C4-2B (cell line): ENCODE measurements around the gene PRKCE.

Experiments
- ZFX ChIP-seq: fragments of 450-650 bp; IDR thresholded peaks from 2 replicates; pipeline ENCODE4 v1.6.1; 2017
- TF ChIP-seq, protein P1 (sequence below): fragments of 450-650 bp; conservative IDR thresholded peaks from 2 replicates; pipeline ENCODE4 v1.5.1; 2017; ENCODE audit warnings: mild to moderate bottlenecking

DNA sequence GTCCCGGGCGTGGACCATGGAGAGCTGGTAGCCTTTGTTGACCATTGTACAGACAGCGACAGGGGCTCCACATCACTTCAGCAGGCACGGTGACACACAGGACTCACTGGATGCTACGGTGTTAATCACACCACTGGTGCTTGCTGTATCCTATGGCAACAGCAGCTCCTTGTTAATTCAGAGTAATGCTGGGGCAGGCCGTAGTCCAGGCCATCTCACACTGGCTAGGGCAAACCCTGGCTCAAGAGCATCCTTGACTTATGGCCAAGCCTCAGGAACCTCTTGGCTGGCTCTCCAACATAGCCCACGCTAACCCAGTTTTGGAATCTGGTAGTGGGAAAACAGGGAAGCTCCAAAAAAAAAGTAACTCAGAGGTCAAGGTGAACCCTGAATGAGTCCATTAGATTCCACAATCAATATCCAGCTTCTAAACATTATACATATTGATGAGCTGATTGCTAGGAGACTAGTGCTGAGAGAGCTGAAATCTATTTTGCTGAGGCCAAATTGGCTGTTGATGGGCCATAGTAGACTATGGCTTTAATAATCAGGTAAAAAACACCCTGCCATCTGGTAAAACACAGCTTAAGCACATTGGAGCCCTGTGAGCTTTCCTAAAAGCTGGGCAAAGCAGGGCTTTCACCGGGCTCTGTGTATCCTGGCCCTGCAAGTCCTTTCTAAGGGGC is 253.6 kb downstream of the PRKCE start:
- TF ChIP-seq, protein P1, sequence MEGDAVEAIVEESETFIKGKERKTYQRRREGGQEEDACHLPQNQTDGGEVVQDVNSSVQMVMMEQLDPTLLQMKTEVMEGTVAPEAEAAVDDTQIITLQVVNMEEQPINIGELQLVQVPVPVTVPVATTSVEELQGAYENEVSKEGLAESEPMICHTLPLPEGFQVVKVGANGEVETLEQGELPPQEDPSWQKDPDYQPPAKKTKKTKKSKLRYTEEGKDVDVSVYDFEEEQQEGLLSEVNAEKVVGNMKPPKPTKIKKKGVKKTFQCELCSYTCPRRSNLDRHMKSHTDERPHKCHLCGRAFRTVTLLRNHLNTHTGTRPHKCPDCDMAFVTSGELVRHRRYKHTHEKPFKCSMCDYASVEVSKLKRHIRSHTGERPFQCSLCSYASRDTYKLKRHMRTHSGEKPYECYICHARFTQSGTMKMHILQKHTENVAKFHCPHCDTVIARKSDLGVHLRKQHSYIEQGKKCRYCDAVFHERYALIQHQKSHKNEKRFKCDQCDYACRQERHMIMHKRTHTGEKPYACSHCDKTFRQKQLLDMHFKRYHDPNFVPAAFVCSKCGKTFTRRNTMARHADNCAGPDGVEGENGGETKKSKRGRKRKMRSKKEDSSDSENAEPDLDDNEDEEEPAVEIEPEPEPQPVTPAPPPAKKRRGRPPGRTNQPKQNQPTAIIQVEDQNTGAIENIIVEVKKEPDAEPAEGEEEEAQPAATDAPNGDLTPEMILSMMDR, result no peak
- no peak for TF ChIP-seq ZFX
